ENCODE results near the gene HMGCS1.
"Not testable (repeated sequence)": the region's sequence is repeated elsewhere in the genome, so short reads cannot be mapped to it uniquely, and the experiment has no call there.

The HMGCS1 gene

GRCh38 chr5:43273552-43273951 lies 39.7 kb downstream of the HMGCS1 start:
- DNase-seq (ENCODE audit: low read depth): no peak

- no peak for DNase-seq (ENCODE audit: low read depth)
Measured at GRCh38 chr5:43270645-43271044, 42.6 kb downstream of the HMGCS1 start.

- DNase-seq (ENCODE audit: low read depth): no peak
Measured at GRCh38 chr5:43268188-43268820, 44.9 kb downstream of the HMGCS1 start.

GRCh38 chr5:43262269-43262668 lies 50.9 kb downstream of the HMGCS1 start:
- not testable (repeated sequence) for DNase-seq (ENCODE audit: low read depth)

- DNase-seq (ENCODE audit: low read depth): no peak
Measured at GRCh38 chr5:43258116-43258515, 55.1 kb downstream of the HMGCS1 start.

- DNase-seq (ENCODE audit: low read depth): no peak
Measured at GRCh38 chr5:43256261-43256966, 56.8 kb downstream of the HMGCS1 start.

GRCh38 chr5:43255704-43256103 lies 57.5 kb downstream of the HMGCS1 start:
- no peak for DNase-seq (ENCODE audit: low read depth)

- DNase-seq (ENCODE audit: low read depth): no peak
Measured at GRCh38 chr5:43251754-43252153, 61.5 kb downstream of the HMGCS1 start.

GRCh38 chr5:43245724-43246385 lies 67.4 kb downstream of the HMGCS1 start:
- no peak for DNase-seq (ENCODE audit: low read depth)

- no peak for DNase-seq (ENCODE audit: low read depth)
Measured at GRCh38 chr5:43244823-43245565, 68.2 kb downstream of the HMGCS1 start.

- DNase-seq (ENCODE audit: low read depth): no peak
Measured at GRCh38 chr5:43243270-43243669, 69.9 kb downstream of the HMGCS1 start.

GRCh38 chr5:43242196-43242595 lies 71.0 kb downstream of the HMGCS1 start:
- no peak for DNase-seq (ENCODE audit: low read depth)
